SK-N-SH treated with all-trans-retinoic acid at 6 μM for 48 hours (cell line): Measurements from ENCODE around the gene ANTXR2.
A peak's percentile ranks its signal among the peaks of the same experiment; 100 is the strongest.

Source experiments
- ATAC-seq: fragments of 200-7000 bp; cut with Tn5 transposase; 3 replicates; pipeline ENCODE4 v1.9.1; 2020; ENCODE audit warnings: mild to moderate bottlenecking, moderate library complexity
- CSDC2 ChIP-seq: fragments of 250-450 bp; sonication (Bioruptor Pico); IDR thresholded peaks from 2 replicates; pipeline ENCODE4 v1.5.0; 2020; ENCODE audit warnings: mild to moderate bottlenecking, moderate library complexity
- GLIS3 ChIP-seq: fragments of 250-450 bp; sonication (Bioruptor Pico); IDR thresholded peaks from 2 replicates; pipeline ENCODE4 v1.5.0; 2020; ENCODE audit warnings: mild to moderate bottlenecking, moderate library complexity
- ISL1 ChIP-seq: fragments of 250-450 bp; sonication (Bioruptor Pico); IDR thresholded peaks from 2 replicates; pipeline ENCODE4 v2.1.2; 2022; ENCODE audit warnings: mild to moderate bottlenecking, moderate library complexity
- PPARA ChIP-seq: fragments of 250-450 bp; sonication (Bioruptor Pico); IDR thresholded peaks from 2 replicates; pipeline ENCODE4 v1.5.0; 2020; ENCODE audit warnings: mild to moderate bottlenecking, borderline replicate concordance
- TCF4 ChIP-seq: fragments of 250-450 bp; sonication (Bioruptor Pico); IDR thresholded peaks from 2 replicates; pipeline ENCODE4 v1.8.0; 2021; ENCODE audit warnings: mild to moderate bottlenecking, moderate library complexity, borderline replicate concordance
- ZC3H10 ChIP-seq: fragments of 250-450 bp; sonication (Bioruptor Pico); IDR thresholded peaks from 2 replicates; pipeline ENCODE4 v1.5.1; 2021; ENCODE audit warnings: mild to moderate bottlenecking, moderate library complexity
- ZNF565 ChIP-seq: fragments of 450-650 bp; formaldehyde crosslinking; conservative IDR thresholded peaks from 2 replicates; pipeline ENCODE4 v1.5.0; 2020; ENCODE audit warnings: low read depth, mild to moderate bottlenecking, moderate library complexity
- ZNF70 ChIP-seq: fragments of 450-650 bp; formaldehyde crosslinking; IDR thresholded peaks from 2 replicates; pipeline ENCODE4 v1.5.0; 2020; ENCODE audit warnings: mild to moderate bottlenecking, moderate library complexity
- ZNF8 ChIP-seq: fragments of 450-650 bp; formaldehyde crosslinking; IDR thresholded peaks from 2 replicates; pipeline ENCODE4 v1.5.0; 2020; ENCODE audit warnings: mild to moderate bottlenecking, moderate library complexity
- TF ChIP-seq, protein P1 (sequence below): fragments of 250-450 bp; sonication (Bioruptor Pico); IDR thresholded peaks from 2 replicates; pipeline ENCODE4 v1.8.0; 2020; ENCODE audit warnings: mild to moderate bottlenecking, moderate library complexity, borderline replicate concordance
- TF ChIP-seq, protein P2 (sequence below): fragments of 250-450 bp; sonication (Bioruptor Pico); IDR thresholded peaks from 2 replicates; pipeline ENCODE4 v1.5.1; 2021; ENCODE audit warnings: mild to moderate bottlenecking, moderate library complexity
- TF ChIP-seq, protein P3 (sequence below): fragments of 250-450 bp; sonication (Bioruptor Pico); IDR thresholded peaks from 2 replicates; pipeline ENCODE4 v1.8.0; 2021; ENCODE audit warnings: low read depth, mild to moderate bottlenecking, moderate library complexity, borderline replicate concordance
- TF ChIP-seq, protein P4 (sequence below): fragments of 250-450 bp; sonication (Bioruptor Pico); IDR thresholded peaks from 2 replicates; pipeline ENCODE4 v1.5.0; 2020; ENCODE audit warnings: mild to moderate bottlenecking, moderate library complexity

Gene ANTXR2

DNA sequence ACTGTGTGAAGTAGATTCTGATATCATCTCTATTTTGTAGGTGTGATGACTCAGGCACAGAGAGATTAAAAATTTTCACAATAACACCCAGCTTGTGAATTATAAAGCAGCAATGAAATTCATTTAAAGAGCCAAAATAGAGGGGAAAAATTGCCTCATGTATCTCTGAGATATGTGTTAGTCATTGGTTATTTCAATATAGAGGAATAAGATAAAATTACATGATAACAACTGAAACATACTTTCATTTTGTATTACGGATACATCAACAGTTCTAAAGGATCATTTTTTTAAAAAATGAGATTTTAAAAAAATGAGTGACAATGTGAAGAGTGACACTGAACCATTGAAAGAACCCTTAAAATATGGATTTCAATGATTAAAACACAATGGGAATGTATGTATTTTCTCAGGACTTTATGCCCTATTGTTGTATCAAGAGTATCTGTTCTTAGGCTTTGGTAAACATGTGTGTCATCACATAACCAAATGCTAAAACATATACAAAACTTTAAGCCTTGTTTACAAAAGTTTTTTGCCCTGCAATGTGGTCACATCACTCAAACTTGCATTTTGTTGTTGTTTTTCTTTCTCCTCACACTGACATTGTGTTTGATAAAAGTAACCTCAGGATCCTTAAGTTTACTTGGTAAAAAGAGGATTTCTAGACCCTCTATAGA is 221.3 kb downstream of the ANTXR2 start:
- TF ChIP-seq ZC3H10 (CRISPR knock-in tag) (no peak), ZNF8 (CRISPR knock-in tag) (no peak), ZNF70 (CRISPR knock-in tag) (no peak), PPARA (CRISPR knock-in tag) (no peak), CSDC2 (CRISPR knock-in tag) (no peak), GLIS3 (CRISPR knock-in tag) (no peak), ISL1 (no peak), ZNF565 (CRISPR knock-in tag) (no peak), TCF4 (CRISPR knock-in tag) (no peak)
- TF ChIP-seq, protein P1, sequence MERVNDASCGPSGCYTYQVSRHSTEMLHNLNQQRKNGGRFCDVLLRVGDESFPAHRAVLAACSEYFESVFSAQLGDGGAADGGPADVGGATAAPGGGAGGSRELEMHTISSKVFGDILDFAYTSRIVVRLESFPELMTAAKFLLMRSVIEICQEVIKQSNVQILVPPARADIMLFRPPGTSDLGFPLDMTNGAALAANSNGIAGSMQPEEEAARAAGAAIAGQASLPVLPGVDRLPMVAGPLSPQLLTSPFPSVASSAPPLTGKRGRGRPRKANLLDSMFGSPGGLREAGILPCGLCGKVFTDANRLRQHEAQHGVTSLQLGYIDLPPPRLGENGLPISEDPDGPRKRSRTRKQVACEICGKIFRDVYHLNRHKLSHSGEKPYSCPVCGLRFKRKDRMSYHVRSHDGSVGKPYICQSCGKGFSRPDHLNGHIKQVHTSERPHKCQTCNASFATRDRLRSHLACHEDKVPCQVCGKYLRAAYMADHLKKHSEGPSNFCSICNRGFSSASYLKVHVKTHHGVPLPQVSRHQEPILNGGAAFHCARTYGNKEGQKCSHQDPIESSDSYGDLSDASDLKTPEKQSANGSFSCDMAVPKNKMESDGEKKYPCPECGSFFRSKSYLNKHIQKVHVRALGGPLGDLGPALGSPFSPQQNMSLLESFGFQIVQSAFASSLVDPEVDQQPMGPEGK: no peak
- TF ChIP-seq, protein P2, sequence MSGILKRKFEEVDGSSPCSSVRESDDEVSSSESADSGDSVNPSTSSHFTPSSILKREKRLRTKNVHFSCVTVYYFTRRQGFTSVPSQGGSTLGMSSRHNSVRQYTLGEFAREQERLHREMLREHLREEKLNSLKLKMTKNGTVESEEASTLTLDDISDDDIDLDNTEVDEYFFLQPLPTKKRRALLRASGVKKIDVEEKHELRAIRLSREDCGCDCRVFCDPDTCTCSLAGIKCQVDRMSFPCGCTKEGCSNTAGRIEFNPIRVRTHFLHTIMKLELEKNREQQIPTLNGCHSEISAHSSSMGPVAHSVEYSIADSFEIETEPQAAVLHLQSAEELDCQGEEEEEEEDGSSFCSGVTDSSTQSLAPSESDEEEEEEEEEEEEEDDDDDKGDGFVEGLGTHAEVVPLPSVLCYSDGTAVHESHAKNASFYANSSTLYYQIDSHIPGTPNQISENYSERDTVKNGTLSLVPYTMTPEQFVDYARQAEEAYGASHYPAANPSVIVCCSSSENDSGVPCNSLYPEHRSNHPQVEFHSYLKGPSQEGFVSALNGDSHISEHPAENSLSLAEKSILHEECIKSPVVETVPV (CRISPR knock-in tag): no peak
- TF ChIP-seq, protein P3, sequence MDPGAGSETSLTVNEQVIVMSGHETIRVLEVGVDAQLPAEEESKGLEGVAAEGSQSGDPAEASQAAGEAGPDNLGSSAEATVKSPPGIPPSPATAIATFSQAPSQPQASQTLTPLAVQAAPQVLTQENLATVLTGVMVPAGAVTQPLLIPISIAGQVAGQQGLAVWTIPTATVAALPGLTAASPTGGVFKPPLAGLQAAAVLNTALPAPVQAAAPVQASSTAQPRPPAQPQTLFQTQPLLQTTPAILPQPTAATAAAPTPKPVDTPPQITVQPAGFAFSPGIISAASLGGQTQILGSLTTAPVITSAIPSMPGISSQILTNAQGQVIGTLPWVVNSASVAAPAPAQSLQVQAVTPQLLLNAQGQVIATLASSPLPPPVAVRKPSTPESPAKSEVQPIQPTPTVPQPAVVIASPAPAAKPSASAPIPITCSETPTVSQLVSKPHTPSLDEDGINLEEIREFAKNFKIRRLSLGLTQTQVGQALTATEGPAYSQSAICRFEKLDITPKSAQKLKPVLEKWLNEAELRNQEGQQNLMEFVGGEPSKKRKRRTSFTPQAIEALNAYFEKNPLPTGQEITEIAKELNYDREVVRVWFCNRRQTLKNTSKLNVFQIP (CRISPR knock-in tag): no peak
- TF ChIP-seq, protein P4, sequence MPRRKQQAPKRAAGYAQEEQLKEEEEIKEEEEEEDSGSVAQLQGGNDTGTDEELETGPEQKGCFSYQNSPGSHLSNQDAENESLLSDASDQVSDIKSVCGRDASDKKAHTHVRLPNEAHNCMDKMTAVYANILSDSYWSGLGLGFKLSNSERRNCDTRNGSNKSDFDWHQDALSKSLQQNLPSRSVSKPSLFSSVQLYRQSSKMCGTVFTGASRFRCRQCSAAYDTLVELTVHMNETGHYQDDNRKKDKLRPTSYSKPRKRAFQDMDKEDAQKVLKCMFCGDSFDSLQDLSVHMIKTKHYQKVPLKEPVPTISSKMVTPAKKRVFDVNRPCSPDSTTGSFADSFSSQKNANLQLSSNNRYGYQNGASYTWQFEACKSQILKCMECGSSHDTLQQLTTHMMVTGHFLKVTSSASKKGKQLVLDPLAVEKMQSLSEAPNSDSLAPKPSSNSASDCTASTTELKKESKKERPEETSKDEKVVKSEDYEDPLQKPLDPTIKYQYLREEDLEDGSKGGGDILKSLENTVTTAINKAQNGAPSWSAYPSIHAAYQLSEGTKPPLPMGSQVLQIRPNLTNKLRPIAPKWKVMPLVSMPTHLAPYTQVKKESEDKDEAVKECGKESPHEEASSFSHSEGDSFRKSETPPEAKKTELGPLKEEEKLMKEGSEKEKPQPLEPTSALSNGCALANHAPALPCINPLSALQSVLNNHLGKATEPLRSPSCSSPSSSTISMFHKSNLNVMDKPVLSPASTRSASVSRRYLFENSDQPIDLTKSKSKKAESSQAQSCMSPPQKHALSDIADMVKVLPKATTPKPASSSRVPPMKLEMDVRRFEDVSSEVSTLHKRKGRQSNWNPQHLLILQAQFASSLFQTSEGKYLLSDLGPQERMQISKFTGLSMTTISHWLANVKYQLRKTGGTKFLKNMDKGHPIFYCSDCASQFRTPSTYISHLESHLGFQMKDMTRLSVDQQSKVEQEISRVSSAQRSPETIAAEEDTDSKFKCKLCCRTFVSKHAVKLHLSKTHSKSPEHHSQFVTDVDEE (CRISPR knock-in tag): no peak
- TF ChIP-seq, all 23 proteins: peak for 0
- peak; percentile 28; the same call in 2 of the 3 replicates for ATAC-seq
